Measurements from ENCODE around the gene CCSER1.

Gene CCSER1

DNA sequence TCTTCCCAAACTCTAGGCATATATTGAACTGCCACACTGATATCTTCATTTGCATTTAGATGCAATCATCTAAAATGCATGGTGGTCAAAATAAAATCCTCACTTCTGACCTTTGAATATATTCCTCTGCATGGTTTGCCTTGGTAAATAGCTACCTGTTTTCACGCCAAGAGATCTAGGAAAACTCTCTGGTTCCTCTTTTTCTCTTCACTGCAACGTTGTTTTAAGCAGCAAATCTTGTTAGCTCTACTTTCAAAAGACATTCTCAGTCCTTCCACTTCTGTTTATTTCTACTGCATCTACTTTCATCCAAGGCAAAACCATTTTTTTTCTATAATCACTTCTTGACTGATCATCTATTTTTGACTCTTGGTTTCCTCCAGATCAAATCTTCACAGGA, 1174.9 kb downstream of the CCSER1 start:
- H3K4me1 ChIP-seq (ENCODE audit: insufficient read depth, low read length) = no peaks in the 10 kb centered on the region
- no peak for DNase-seq
- TF ChIP-seq, protein P1, sequence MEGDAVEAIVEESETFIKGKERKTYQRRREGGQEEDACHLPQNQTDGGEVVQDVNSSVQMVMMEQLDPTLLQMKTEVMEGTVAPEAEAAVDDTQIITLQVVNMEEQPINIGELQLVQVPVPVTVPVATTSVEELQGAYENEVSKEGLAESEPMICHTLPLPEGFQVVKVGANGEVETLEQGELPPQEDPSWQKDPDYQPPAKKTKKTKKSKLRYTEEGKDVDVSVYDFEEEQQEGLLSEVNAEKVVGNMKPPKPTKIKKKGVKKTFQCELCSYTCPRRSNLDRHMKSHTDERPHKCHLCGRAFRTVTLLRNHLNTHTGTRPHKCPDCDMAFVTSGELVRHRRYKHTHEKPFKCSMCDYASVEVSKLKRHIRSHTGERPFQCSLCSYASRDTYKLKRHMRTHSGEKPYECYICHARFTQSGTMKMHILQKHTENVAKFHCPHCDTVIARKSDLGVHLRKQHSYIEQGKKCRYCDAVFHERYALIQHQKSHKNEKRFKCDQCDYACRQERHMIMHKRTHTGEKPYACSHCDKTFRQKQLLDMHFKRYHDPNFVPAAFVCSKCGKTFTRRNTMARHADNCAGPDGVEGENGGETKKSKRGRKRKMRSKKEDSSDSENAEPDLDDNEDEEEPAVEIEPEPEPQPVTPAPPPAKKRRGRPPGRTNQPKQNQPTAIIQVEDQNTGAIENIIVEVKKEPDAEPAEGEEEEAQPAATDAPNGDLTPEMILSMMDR (IDR thresholded peaks at IDR 0.05; ENCODE audit: borderline replicate concordance, extremely low read depth, low read length, poor library complexity, severe bottlenecking) = no peak
- TF ChIP-seq EZH2 (IDR thresholded peaks at IDR 0.05; ENCODE audit: borderline replicate concordance, low read depth, low read length, severe bottlenecking) = no peak

DNA sequence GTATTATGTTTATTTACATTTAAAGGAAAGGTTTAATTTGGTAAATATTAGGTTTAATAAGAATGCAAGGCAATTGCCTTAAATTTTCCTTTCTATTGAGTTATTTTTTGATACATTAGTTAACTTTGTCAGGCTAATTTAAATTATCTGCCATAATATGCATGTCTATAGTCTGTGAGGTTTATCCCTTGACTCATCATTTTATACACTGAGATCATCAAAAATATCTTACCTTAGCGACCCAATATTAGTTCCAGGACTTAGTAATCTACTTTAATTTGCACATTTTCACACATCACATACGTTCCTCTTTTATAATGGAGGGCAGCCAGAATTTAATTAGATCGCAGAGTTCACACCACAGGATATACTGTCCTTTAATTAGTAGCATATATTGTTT, 1177.1 kb downstream of the CCSER1 start:
- TF ChIP-seq EZH2 (IDR thresholded peaks at IDR 0.05; ENCODE audit: borderline replicate concordance, low read depth, low read length, severe bottlenecking) = no peak
- TF ChIP-seq, protein P1 (IDR thresholded peaks at IDR 0.05; ENCODE audit: borderline replicate concordance, extremely low read depth, low read length, poor library complexity, severe bottlenecking) = no peak
- Histone ChIP-seq H3K9ac (ENCODE audit: low read depth, low read length) (no peak overlapping the region), H3K4me1 (ENCODE audit: insufficient read depth, low read length) (no peaks in the 10 kb centered on the region), H3K9me3 (ENCODE audit: insufficient read depth, low read length, severe bottlenecking) (no peaks in the 10 kb centered on the region), H4K20me1 (ENCODE audit: insufficient read depth, low read length) (no peaks in the 10 kb centered on the region), H3K27me3 (ENCODE audit: insufficient read depth, low read length, poor library complexity) (no peaks in the 10 kb centered on the region), H2AFZ (ENCODE audit: low read depth, low read length) (no peak overlapping the region), H3K4me2 (ENCODE audit: insufficient read depth, low read length) (no peak overlapping the region), H3K36me3 (ENCODE audit: insufficient read depth, low read length) (no peaks in the 10 kb centered on the region), H3K4me3 (ENCODE audit: low read depth in 1 of 2, low read length in 2 of 2) (no peak overlapping the region), H3K27ac (ENCODE audit: low read length) (no peak overlapping the region), H3K79me2 (ENCODE audit: insufficient read depth, low read length) (no peaks in the 10 kb centered on the region)
- ATAC-seq (ENCODE audit: insufficient read depth, low read depth) (no peak), DNase-seq (no peak)

More for the DNA sequence above, 1174.9 kb downstream of the CCSER1 start:
- H3K9me3 ChIP-seq (ENCODE audit: insufficient read depth, low read length, severe bottlenecking) = no peaks in the 10 kb centered on the region
- no peak for ATAC-seq (ENCODE audit: insufficient read depth, low read depth)
- H3K4me2 ChIP-seq (ENCODE audit: insufficient read depth, low read length) = no peak overlapping the region
- H3K4me3 ChIP-seq (ENCODE audit: low read depth in 1 of 2, low read length in 2 of 2) = no peak overlapping the region
- no peak overlapping the region for H2AFZ ChIP-seq (ENCODE audit: low read depth, low read length)
- no peaks in the 10 kb centered on the region for H4K20me1 ChIP-seq (ENCODE audit: insufficient read depth, low read length)
- no peaks in the 10 kb centered on the region for H3K79me2 ChIP-seq (ENCODE audit: insufficient read depth, low read length)
- no peaks in the 10 kb centered on the region for H3K36me3 ChIP-seq (ENCODE audit: insufficient read depth, low read length)
- H3K27me3 ChIP-seq (ENCODE audit: insufficient read depth, low read length, poor library complexity) = no peaks in the 10 kb centered on the region
- no peak overlapping the region for H3K9ac ChIP-seq (ENCODE audit: low read depth, low read length)
- H3K27ac ChIP-seq (ENCODE audit: low read length) = no peak overlapping the region

DNA sequence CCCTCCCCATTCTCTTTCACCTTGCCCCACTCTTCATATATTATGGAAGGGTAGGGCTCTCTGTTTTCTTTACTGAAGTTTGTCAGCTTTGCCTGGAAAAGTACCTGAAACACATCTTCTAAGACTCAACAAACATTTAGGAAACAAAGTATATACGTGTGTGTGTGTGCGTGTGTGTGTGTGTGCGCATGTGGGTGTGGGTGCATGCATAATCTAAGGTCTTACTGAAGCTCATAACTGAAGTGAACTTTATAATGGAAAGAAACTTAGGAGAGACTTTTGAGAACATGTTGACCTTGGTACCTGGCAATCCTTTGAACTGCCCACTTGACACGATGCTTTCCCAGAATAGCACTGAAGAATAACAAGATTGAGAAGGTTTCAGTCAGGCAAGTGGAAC, 1190.2 kb downstream of the CCSER1 start:
- Histone ChIP-seq H3K9me3 (ENCODE audit: insufficient read depth, low read length, severe bottlenecking) (no peaks in the 10 kb centered on the region), H2AFZ (ENCODE audit: low read depth, low read length) (no peak overlapping the region), H3K9ac (ENCODE audit: low read depth, low read length) (no peak overlapping the region), H3K4me1 (ENCODE audit: insufficient read depth, low read length) (no peaks in the 10 kb centered on the region), H3K4me3 (ENCODE audit: low read depth in 1 of 2, low read length in 2 of 2) (no peak overlapping the region), H3K4me2 (ENCODE audit: insufficient read depth, low read length) (no peak overlapping the region), H3K79me2 (ENCODE audit: insufficient read depth, low read length) (no peaks in the 10 kb centered on the region), H3K27ac (ENCODE audit: low read length) (no peak overlapping the region), H3K27me3 (ENCODE audit: insufficient read depth, low read length, poor library complexity) (no peaks in the 10 kb centered on the region), H3K36me3 (ENCODE audit: insufficient read depth, low read length) (no peaks in the 10 kb centered on the region), H4K20me1 (ENCODE audit: insufficient read depth, low read length) (no peaks in the 10 kb centered on the region)
- TF ChIP-seq EZH2 (IDR thresholded peaks at IDR 0.05; ENCODE audit: borderline replicate concordance, low read depth, low read length, severe bottlenecking) = no peak
- TF ChIP-seq, protein P1 (IDR thresholded peaks at IDR 0.05; ENCODE audit: borderline replicate concordance, extremely low read depth, low read length, poor library complexity, severe bottlenecking) = no peak
- DNase-seq = no peak
- no peak for ATAC-seq (ENCODE audit: insufficient read depth, low read depth)
